Globus pallidus (tissue), 1 donor: ENCODE results near the gene FAR2.
"Not testable (repeated sequence)": the region's sequence is repeated elsewhere in the genome, so short reads cannot be mapped to it uniquely, and the experiment has no call there.

Source experiments
- DNase-seq: peaks from one replicate; pipeline ENCODE4 v3.0.0-alpha.2; 2015; ENCODE audit warnings: low spot score

Gene FAR2

GRCh38 chr12:29329411-29329810 lies 180.3 kb downstream of the FAR2 start:
- no peak for DNase-seq

GRCh38 chr12:29333178-29333577 lies 184.1 kb downstream of the FAR2 start:
- DNase-seq = no peak

GRCh38 chr12:29334937-29335336 lies 185.9 kb downstream of the FAR2 start:
- DNase-seq = no peak

DNA sequence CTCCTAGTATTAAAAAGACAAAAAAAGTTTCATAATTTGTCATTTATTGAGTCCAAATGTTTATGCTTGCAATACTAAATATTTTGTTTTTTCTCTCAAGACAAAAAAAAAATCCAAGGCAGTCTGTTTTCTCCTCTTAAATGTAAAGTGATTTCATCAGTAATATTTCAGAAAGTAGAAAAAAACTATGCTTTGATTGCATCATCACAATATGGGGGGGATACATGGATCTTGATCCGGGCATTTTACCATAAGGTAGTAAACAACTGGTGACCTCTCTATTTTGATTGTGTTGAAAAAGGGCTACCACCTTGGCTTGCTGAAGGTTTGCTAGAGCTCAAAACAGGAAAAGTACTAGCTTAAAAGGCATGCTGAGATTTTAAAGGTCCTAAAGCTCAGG lies 188.2 kb downstream of the FAR2 start:
- no peak for DNase-seq

DNA sequence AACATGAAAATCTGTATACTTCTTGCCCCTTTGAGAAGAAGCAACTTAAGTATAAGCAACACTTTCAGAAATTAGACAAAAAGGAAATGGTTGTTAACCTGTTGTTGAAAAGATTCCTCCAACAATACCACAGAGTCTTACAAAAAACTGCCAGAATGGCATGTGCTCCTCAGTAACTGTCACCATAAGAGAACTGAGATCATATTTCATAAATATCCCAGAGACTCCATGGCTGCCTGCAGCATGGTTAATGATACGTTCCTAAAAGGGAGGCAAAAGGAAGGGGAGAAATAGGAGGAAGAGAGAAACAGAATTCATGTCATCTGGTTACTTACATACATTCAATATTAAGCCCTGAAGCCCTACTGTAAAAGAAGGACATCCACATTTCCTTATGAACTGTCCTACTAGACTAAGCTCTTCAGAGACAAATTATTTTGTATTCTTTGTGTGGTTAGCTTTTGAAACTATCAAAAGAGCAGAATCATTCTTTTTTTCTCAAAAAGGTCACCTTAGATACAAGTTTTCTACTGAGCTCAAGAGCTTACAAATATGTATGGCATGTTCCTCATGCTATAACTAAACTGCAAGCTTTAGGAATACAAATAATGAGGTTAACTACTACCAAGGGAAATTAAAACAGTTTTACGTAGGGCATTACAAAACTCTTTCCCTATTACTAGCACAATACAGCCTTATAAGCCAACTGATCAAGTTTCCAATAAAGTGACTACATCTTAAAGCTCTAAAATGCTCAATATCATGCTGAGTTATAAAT lies 194.1 kb downstream of the FAR2 start:
- DNase-seq = no peak

- DNase-seq = no peak
These were observed 197.8 kb downstream of the FAR2 start for GRCh38 chr12:29346769-29347421.

DNA sequence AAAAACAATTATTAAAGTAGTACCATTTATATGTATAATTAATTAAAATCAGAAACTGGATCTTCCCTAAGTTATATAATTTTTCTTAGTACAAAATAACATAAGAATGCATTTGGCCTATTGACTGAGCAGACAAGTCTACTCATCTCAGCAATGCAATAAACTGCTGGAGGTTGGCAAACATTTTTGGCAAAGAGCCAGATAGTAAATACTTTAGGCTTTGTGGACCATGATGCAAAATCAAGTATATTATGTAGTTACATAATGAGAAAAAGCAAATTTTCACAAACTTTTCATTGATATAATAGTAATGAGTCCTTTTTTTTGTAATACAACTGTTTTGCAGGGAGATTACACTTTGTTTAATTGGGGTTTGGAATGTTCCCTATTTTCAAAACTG lies 201.0 kb downstream of the FAR2 start:
- peak; percentile 5 for DNase-seq

- no peak for DNase-seq
These were observed 205.9 kb downstream of the FAR2 start for GRCh38 chr12:29354954-29355353.

GRCh38 chr12:29365091-29365490 lies 216.0 kb downstream of the FAR2 start:
- no peak for DNase-seq

DNA sequence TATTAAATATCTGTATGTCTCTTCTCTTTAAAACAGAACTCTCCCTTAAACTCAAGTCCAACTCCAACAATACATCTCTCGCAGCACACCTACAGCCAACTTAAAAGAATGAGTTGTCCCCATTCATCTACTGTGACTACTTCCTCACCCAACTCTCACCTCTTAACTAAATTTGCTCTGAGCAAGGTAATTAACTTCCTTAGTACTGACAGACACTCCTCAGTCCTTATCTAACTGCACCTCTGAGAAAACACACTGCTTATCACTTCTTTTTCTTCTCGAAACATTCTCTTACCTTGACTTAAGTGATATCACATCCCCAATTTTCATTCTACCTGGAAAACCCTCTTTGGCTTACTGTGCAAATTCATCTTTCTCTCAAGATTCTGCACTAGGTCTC lies 224.9 kb downstream of the FAR2 start:
- no peak for DNase-seq

GRCh38 chr12:29374913-29375312 lies 225.8 kb downstream of the FAR2 start:
- DNase-seq = no peak

DNA sequence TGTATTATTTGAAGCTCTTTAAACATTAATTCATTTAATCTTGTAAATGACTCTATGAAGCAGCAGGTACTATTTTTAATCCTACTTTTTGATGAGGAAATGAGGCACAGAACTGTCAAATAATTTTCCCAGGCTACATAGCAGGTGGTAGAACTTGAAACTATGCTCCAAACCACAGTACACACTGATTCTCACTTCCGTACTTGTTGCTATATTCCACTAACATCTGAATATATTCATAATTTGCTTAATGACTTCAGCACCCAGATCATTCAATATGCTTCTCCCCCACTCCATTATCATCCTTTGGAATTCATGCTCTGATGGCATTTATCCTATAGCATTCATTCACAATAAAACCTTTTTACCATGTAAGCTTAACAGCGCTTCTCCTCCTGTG lies 227.0 kb downstream of the FAR2 start:
- no peak for DNase-seq

DNA sequence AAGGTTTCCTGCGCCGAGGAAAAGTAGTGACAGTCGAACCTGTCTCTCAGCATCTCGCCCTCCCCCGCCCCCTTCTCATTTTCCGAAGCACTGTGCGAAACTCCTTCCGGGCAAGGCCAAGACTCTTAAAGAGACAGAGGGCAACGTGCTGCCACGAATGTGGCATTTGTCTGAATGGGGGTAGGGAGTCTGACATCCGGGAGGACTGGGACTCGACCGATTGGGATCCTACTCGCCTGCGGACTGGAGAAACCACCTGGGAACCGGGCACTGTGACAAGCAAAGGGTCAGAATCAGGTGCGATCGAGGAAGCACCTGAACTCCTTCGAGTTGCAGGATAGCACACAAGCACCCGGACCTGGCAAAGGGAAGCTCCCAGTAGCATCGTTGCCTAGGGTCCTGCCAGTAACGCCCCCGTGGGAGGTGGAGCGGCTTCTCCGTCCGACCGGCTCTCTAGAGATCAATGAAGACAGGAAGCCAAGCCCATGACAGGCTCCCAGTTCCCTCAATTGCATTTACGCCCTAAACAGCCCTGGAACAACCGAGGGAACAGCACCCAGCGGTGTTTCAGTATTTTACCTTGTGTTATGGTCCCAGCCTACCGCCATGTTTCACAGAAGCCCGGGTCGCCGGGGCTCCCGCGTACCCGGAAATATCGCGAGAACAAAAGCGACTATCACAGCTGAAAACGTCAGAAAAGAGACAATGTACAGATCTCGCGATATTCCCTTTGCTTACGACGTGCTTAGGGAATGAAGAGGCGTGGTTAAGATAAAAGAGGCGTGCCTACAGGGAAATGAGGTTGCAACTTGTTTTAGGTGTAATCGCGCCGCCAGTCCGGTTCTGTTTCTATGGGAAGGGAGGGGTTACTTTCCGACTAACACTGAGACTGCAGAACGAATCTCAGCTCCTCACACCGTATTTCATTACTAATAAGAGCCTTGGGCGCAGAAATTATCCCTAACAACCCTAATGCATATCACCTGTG lies 231.8 kb downstream of the FAR2 start, which contains the start of gene ERGIC2:
TSS of gene ERGIC2 (minus strand) at position 637 of the 988 bp plus-strand sequence. CDS start 9,539 bp downstream, outside the sequence.
- DNase-seq = peak; percentile 93

GRCh38 chr12:29382251-29382650 lies 233.2 kb downstream of the FAR2 start:
- no peak for DNase-seq

- DNase-seq = not testable (repeated sequence)
These were observed 236.1 kb downstream of the FAR2 start for GRCh38 chr12:29385194-29385593.
